ENCODE data around the gene AQP5.

Gene AQP5

DNA sequence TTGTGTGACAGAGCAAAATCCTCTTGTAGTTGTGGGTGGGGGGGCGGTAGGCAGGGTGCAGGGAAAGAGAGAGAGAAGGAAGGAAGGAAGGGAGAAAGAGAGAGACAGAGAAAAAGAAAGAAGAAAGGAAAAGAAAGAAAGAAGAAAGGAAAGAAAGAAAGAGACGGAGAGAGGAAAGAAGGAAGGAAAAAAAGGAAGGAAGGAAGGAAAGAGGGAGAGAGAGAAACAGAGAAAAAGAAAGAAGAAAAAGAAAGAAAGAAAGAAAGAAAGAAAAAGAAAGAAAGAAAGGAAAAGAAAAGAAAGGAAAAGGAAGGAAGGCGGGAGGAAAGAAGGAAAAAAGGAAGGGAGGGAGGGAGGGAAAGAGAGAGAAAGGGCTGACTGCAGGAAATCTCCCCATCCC lies 40.4 kb upstream of the AQP5 start:
- Histone ChIP-seq H2BK12ac (ENCODE audit: low read length) (no peak overlapping the region), H2BK15ac (ENCODE audit: low read length) (no peak overlapping the region), H2AFZ (ENCODE audit: low read length) (no peak overlapping the region), H3K18ac (ENCODE audit: low read length) (no peak overlapping the region), H3K27ac (replicated peaks; ENCODE audit: low read length) (no peak overlapping the region), H2AK5ac (ENCODE audit: low read depth, low read length) (no peak overlapping the region), H2BK120ac (ENCODE audit: low read depth, low read length) (no peak overlapping the region), H3K9ac (ENCODE audit: low read depth, low read length, poor library complexity) (no peak overlapping the region), H3K23ac (ENCODE audit: low read depth, low read length, poor library complexity) (no peak overlapping the region), H2BK5ac (ENCODE audit: low read length) (no peak overlapping the region), H3K14ac (ENCODE audit: low read length) (no peak overlapping the region), H3K9me3 (replicated peaks in 1 of 2; ENCODE audit: control insufficient read depth in 2 of 2, insufficient read depth in 1 of 2, low read depth in 1 of 2, low read length in 2 of 2) (peaks cover 0 to 2% of the 10 kb centered on the region in 2 donors), H3K4me2 (ENCODE audit: insufficient read depth, low read length, poor library complexity, severe bottlenecking) (no peak overlapping the region), H3K4ac (ENCODE audit: low read length) (no peak overlapping the region), H3K36me3 (replicated peaks in 1 of 2; ENCODE audit: control insufficient read depth in 2 of 2, insufficient read depth in 2 of 2, low read length in 2 of 2) (no peaks in the 10 kb centered on the region), H4K8ac (ENCODE audit: low read depth, low read length) (no peak overlapping the region), H3K27me3 (ENCODE audit: control insufficient read depth in 3 of 3, insufficient read depth in 3 of 3, low read depth in 1 of 3, low read length in 3 of 3) (peaks cover 0 to 31% (median 2%) of the 10 kb centered on the region in 3 experiments), H3K79me1 (ENCODE audit: low read depth, low read length) (peaks cover 2% of the 10 kb centered on the region), H4K91ac (ENCODE audit: low read depth, low read length, poor library complexity) (no peak overlapping the region), H3K4me1 (ENCODE audit: control insufficient read depth in 2 of 2, insufficient read depth in 1 of 2, low read depth in 1 of 2, low read length in 2 of 2) (peaks cover 0 to 2% of the 10 kb centered on the region in 2 donors), H3K4me3 (ENCODE audit: low read length in 2 of 2) (no peak overlapping the region)
- WGBS, 2 donors (ENCODE audit: extremely low coverage in 2 of 2, insufficient read length in 2 of 2, insufficient replicate concordance in 1 of 2), result no CpG with 5 or more reads among the region's 3 CpGs
- DNase-seq (ENCODE audit: low spot score), result no peak

DNA sequence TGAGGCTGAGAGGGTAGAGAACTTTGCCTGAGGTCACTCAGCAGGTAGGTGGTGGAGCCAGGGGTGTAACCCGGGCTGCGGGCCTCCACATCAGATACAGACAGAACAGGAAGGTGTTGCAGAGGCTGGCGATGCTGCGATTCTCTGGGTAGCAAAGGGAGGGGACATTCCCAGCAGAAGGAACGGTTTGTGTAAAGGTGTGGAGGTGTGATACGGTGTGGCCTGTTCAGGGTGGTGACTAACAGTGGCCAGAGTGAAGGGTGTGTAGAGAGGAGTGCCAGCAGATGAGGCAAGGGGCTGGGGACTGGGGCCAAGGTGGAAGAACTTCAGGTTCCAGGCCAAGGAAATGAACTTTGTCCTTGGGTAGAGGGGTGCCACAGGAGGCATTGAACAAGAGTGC lies 39.7 kb upstream of the AQP5 start:
- WGBS, 2 donors (ENCODE audit: extremely low coverage in 2 of 2, insufficient read length in 2 of 2, insufficient replicate concordance in 1 of 2), result no CpG with 5 or more reads among the region's 6 CpGs

DNA sequence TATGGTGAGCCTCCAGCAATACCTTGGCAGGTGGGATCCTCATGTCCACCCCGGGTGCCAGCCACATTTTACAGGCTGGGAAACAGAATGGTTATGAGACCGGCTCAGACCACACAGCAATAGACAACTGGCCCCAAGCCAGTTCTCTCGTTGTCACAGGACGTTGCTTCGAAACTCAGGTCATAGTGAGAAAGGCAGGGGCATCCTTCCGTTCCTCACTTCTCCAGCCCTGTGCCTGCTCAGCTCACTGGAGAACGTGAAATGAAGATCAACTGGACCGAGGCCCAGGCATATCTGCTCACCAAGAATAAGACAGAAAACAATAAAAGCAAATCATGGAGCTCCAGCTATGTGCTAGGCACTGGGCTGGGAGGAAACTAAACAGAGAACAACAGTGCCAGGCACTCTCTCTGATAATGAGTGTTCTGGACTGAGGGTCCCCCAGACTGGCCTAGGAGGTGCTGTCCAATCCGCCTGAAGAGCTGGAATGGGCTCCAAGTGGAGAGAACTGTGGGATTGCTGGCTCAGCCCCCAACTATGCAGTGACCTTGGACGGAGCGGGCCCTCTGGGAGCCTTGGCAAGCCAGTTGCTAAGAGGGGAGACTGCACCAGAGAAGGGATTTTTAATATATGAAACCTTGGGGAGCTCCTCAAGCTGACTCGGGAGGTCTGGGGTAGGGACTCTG lies 39.2 kb upstream of the AQP5 start:
- Histone ChIP-seq H2BK5ac (ENCODE audit: low read length) (no peak overlapping the region), H3K27me3 (ENCODE audit: control insufficient read depth in 3 of 3, insufficient read depth in 3 of 3, low read depth in 1 of 3, low read length in 3 of 3) (peaks cover 0 to 28% (median 2%) of the 10 kb centered on the region in 3 experiments), H4K91ac (ENCODE audit: low read depth, low read length, poor library complexity) (no peak overlapping the region), H3K9me3 (replicated peaks in 1 of 2; ENCODE audit: control insufficient read depth in 2 of 2, insufficient read depth in 1 of 2, low read depth in 1 of 2, low read length in 2 of 2) (peaks cover 0 to 2% of the 10 kb centered on the region in 2 donors), H3K36me3 (replicated peaks in 1 of 2; ENCODE audit: control insufficient read depth in 2 of 2, insufficient read depth in 2 of 2, low read length in 2 of 2) (no peaks in the 10 kb centered on the region), H3K9ac (ENCODE audit: low read depth, low read length, poor library complexity) (no peak overlapping the region), H3K79me1 (ENCODE audit: low read depth, low read length) (peaks cover 2% of the 10 kb centered on the region), H4K8ac (ENCODE audit: low read depth, low read length) (no peak overlapping the region), H3K27ac (replicated peaks; ENCODE audit: low read length) (no peak overlapping the region), H2AK5ac (ENCODE audit: low read depth, low read length) (peak overlapping the region; percentile 5), H3K4me1 (ENCODE audit: control insufficient read depth in 2 of 2, insufficient read depth in 1 of 2, low read depth in 1 of 2, low read length in 2 of 2) (peaks cover 0 to 2% of the 10 kb centered on the region in 2 donors), H3K23ac (ENCODE audit: low read depth, low read length, poor library complexity) (no peak overlapping the region), H2AFZ (ENCODE audit: low read length) (no peak overlapping the region), H3K4me3 (ENCODE audit: low read length in 2 of 2) (no peak overlapping the region), H3K4me2 (ENCODE audit: insufficient read depth, low read length, poor library complexity, severe bottlenecking) (no peak overlapping the region), H2BK15ac (ENCODE audit: low read length) (no peak overlapping the region), H2BK12ac (ENCODE audit: low read length) (no peak overlapping the region), H3K4ac (ENCODE audit: low read length) (no peak overlapping the region), H2BK120ac (ENCODE audit: low read depth, low read length) (no peak overlapping the region), H3K14ac (ENCODE audit: low read length) (no peak overlapping the region), H3K18ac (ENCODE audit: low read length) (no peak overlapping the region)
- no CpG with 5 or more reads among the region's 12 CpGs for WGBS, 2 donors (ENCODE audit: extremely low coverage in 2 of 2, insufficient read length in 2 of 2, insufficient replicate concordance in 1 of 2)
- no peak for DNase-seq (ENCODE audit: low spot score)

More for the DNA sequence above, 39.7 kb upstream of the AQP5 start:
- Histone ChIP-seq H3K4me3 (ENCODE audit: low read length in 2 of 2) (no peak overlapping the region), H3K4me1 (ENCODE audit: control insufficient read depth in 2 of 2, insufficient read depth in 1 of 2, low read depth in 1 of 2, low read length in 2 of 2) (peaks cover 0 to 2% of the 10 kb centered on the region in 2 donors), H3K79me1 (ENCODE audit: low read depth, low read length) (peaks cover 2% of the 10 kb centered on the region), H3K9ac (ENCODE audit: low read depth, low read length, poor library complexity) (no peak overlapping the region), H3K4me2 (ENCODE audit: insufficient read depth, low read length, poor library complexity, severe bottlenecking) (no peak overlapping the region), H4K91ac (ENCODE audit: low read depth, low read length, poor library complexity) (no peak overlapping the region), H2AK5ac (ENCODE audit: low read depth, low read length) (peak overlapping the region; percentile 5), H3K9me3 (replicated peaks in 1 of 2; ENCODE audit: control insufficient read depth in 2 of 2, insufficient read depth in 1 of 2, low read depth in 1 of 2, low read length in 2 of 2) (peaks cover 0 to 2% of the 10 kb centered on the region in 2 donors), H3K27me3 (ENCODE audit: control insufficient read depth in 3 of 3, insufficient read depth in 3 of 3, low read depth in 1 of 3, low read length in 3 of 3) (peaks cover 0 to 31% (median 2%) of the 10 kb centered on the region in 3 experiments), H2BK12ac (ENCODE audit: low read length) (peak overlapping the region; percentile 0), H2BK120ac (ENCODE audit: low read depth, low read length) (no peak overlapping the region), H2AFZ (ENCODE audit: low read length) (no peak overlapping the region), H2BK5ac (ENCODE audit: low read length) (no peak overlapping the region), H4K8ac (ENCODE audit: low read depth, low read length) (no peak overlapping the region), H3K18ac (ENCODE audit: low read length) (no peak overlapping the region), H3K27ac (replicated peaks; ENCODE audit: low read length) (no peak overlapping the region), H3K23ac (ENCODE audit: low read depth, low read length, poor library complexity) (no peak overlapping the region), H3K36me3 (replicated peaks in 1 of 2; ENCODE audit: control insufficient read depth in 2 of 2, insufficient read depth in 2 of 2, low read length in 2 of 2) (no peaks in the 10 kb centered on the region), H3K14ac (ENCODE audit: low read length) (no peak overlapping the region), H2BK15ac (ENCODE audit: low read length) (no peak overlapping the region), H3K4ac (ENCODE audit: low read length) (no peak overlapping the region)
- no peak for DNase-seq (ENCODE audit: low spot score)

DNA sequence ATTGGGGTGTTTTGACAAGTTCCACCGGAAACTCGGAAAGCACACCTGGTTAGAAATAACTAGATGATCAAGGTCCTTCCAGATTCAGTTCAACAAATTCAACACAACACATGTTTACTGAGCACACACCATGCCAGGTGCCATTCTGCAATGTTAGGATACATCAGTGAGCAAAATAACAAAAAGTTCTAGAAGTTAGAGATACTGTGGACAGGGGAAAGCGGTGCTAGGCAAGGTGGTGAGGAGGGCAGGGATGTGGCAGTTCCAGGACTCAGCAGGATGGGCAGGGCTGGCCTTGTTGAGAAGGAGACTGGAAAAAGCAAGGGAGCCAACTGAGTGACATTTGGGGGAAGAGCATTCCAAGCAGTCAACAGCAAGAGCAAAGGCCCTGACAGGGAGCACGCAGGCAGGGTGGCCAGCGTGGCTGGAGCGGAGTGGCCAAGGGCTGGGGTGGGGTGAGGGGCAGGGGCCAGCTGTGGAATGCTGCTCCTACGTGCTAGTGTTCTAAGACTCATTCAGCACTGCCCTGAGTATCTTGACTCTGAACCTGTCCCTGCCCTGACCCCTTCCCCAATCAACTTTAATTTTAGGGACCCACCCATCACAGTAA lies 38.5 kb upstream of the AQP5 start:
- no peak for DNase-seq (ENCODE audit: low spot score)
- Histone ChIP-seq H3K4ac (ENCODE audit: low read length) (no peak overlapping the region), H2BK15ac (ENCODE audit: low read length) (no peak overlapping the region), H2BK12ac (ENCODE audit: low read length) (no peak overlapping the region), H3K14ac (ENCODE audit: low read length) (no peak overlapping the region), H2AK5ac (ENCODE audit: low read depth, low read length) (no peak overlapping the region), H3K27ac (replicated peaks; ENCODE audit: low read length) (no peak overlapping the region), H3K4me3 (ENCODE audit: low read length in 2 of 2) (no peak overlapping the region), H2BK5ac (ENCODE audit: low read length) (no peak overlapping the region), H4K8ac (ENCODE audit: low read depth, low read length) (no peak overlapping the region), H3K36me3 (replicated peaks in 1 of 2; ENCODE audit: control insufficient read depth in 2 of 2, insufficient read depth in 2 of 2, low read length in 2 of 2) (no peaks in the 10 kb centered on the region), H3K9me3 (replicated peaks in 1 of 2; ENCODE audit: control insufficient read depth in 2 of 2, insufficient read depth in 1 of 2, low read depth in 1 of 2, low read length in 2 of 2) (peaks cover 0 to 2% of the 10 kb centered on the region in 2 donors), H3K4me2 (ENCODE audit: insufficient read depth, low read length, poor library complexity, severe bottlenecking) (no peak overlapping the region), H2BK120ac (ENCODE audit: low read depth, low read length) (no peak overlapping the region), H3K18ac (ENCODE audit: low read length) (no peak overlapping the region), H4K91ac (ENCODE audit: low read depth, low read length, poor library complexity) (no peak overlapping the region), H3K79me1 (ENCODE audit: low read depth, low read length) (peaks cover 2% of the 10 kb centered on the region), H3K4me1 (ENCODE audit: control insufficient read depth in 2 of 2, insufficient read depth in 1 of 2, low read depth in 1 of 2, low read length in 2 of 2) (peaks cover 0 to 2% of the 10 kb centered on the region in 2 donors), H3K27me3 (ENCODE audit: control insufficient read depth in 3 of 3, insufficient read depth in 3 of 3, low read depth in 1 of 3, low read length in 3 of 3) (peaks cover 0 to 28% (median 0%) of the 10 kb centered on the region in 3 experiments), H3K23ac (ENCODE audit: low read depth, low read length, poor library complexity) (no peak overlapping the region), H2AFZ (ENCODE audit: low read length) (no peak overlapping the region), H3K9ac (ENCODE audit: low read depth, low read length, poor library complexity) (peak overlapping the region; percentile 30)
- no CpG with 5 or more reads among the region's 7 CpGs for WGBS, 2 donors (ENCODE audit: extremely low coverage in 2 of 2, insufficient read length in 2 of 2, insufficient replicate concordance in 1 of 2)
